ENCODE measurements around the gene IL17RE.

DNA sequence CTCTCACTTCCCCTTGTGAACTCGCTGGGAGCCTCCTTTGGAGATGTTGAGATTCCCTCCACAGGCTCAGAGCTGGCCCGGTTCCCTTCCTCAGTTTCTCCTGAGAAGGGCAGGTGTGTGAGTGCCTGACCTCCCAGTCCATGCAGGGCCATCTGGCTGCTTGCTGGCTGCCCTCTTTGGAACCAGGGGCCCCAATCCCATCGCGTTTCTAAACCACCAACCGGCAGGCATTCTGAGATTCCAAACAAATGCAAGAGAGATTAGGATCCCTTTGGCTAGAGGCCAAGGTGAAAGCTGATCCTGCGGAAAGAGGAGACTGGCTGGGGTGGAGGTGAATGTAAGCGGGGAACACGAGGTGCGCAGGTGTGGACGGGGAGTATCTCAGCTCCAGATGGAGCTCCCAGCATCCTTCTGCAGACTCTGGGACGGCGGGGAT is 52.4 kb downstream of the IL17RE start:
- TF ChIP-seq CTCF (conservative IDR thresholded peaks at IDR 0.05; ENCODE audit: low read depth, low read length) (no peak), EZH2 (IDR thresholded peaks at IDR 0.05; ENCODE audit: low read length, unreplicated experiment) (no peak), EZH2phosphoT487 (IDR thresholded peaks at IDR 0.05; ENCODE audit: borderline replicate concordance, low read length) (no peak)

Data from PC-3 (cell line).